K562 (cell line): Measurements from ENCODE around the gene TBCCD1. TPM values are rescaled to one million over a fixed set of nuclear protein-coding genes. Genes with fewer than 3 reads are reported as not detected.
A peak's percentile ranks its signal among the peaks of the same experiment; 100 is the strongest.

ENCODE experiments used
- BHLHE40 ChIP-seq: IDR thresholded peaks from 2 replicates; pipeline ENCODE4 v1.6.1; 2011; ENCODE audit warnings: low read length, improper control_type of control experiment
- ELF4 ChIP-seq: fragments of 450-650 bp; formaldehyde crosslinking; IDR thresholded peaks from 2 replicates; pipeline ENCODE4 v1.4.0; 2022; ENCODE audit warnings: missing genetic modification characterization
- HDGF ChIP-seq: fragments of 450-650 bp; IDR thresholded peaks from 2 replicates; pipeline ENCODE4 v1.6.1; 2016
- HNRNPH1 ChIP-seq: fragments of 200-400 bp; formaldehyde crosslinking; optimal IDR thresholded peaks from 2 replicates; pipeline ENCODE3; 2017; ENCODE audit warnings: low read depth, mild to moderate bottlenecking, low read length, moderate library complexity
- MEF2A ChIP-seq: IDR thresholded peaks from 2 replicates; pipeline ENCODE4 v1.6.1; 2011; ENCODE audit warnings: low read depth, mild to moderate bottlenecking, low read length, moderate library complexity; ENCODE audit not compliant: control insufficient read depth
- PHB ChIP-seq: fragments of 250-450 bp; sonication (Bioruptor Pico); IDR thresholded peaks from 2 replicates; pipeline ENCODE4 v1.5.0; 2021
- SMAD3 ChIP-seq: fragments of 450-650 bp; formaldehyde crosslinking; conservative IDR thresholded peaks from 2 replicates; pipeline ENCODE4 v1.4.0; 2020; ENCODE audit warnings: mild to moderate bottlenecking
- THAP12 ChIP-seq: fragments of 250-450 bp; sonication (Bioruptor Pico); IDR thresholded peaks from 2 replicates; pipeline ENCODE4 v1.9.0; 2021; ENCODE audit warnings: mild to moderate bottlenecking, inconsistent platforms
- ZFP91 ChIP-seq: sonication (generic); formaldehyde crosslinking; IDR thresholded peaks from 2 replicates; pipeline ENCODE4 v1.8.0; 2022; ENCODE audit warnings: mild to moderate bottlenecking, missing genetic modification reagents
- ZFX ChIP-seq: sonication (generic); formaldehyde crosslinking; IDR thresholded peaks from 2 replicates; pipeline ENCODE4 v1.8.0; 2022; ENCODE audit warnings: mild to moderate bottlenecking, missing genetic modification reagents, moderate library complexity
- ZNF124 ChIP-seq: sonication (generic); formaldehyde crosslinking; IDR thresholded peaks from 2 replicates; pipeline ENCODE4 v1.8.1; 2022; ENCODE audit warnings: missing genetic modification reagents
- ZNF212 ChIP-seq: fragments of 450-650 bp; formaldehyde crosslinking; IDR thresholded peaks from 2 replicates; pipeline ENCODE4 v1.4.0; 2020; ENCODE audit warnings: mild to moderate bottlenecking
- ZNF589 ChIP-seq: fragments of 200-800 bp; sonication (Bioruptor generic); IDR thresholded peaks from 2 replicates; pipeline ENCODE4 v1.6.1; 2016; ENCODE audit warnings: low read depth, missing genetic modification characterization, missing compliant biosample characterization
- polyA plus RNA-seq, 8 experiments: library from polyadenylated mRNA; depleted of rRNA in 4 of 8; stranded (reverse) in 5 of 8; unstranded in 3 of 8; fragments of >200 nt; fragmentation: Nextera tagmentation in 2 of 8; fragmentation: Illumina TruSeq in 1 of 8; extraction: Ambion mirVana in 2 of 8; extraction: Trizol in 1 of 8; gene quantifications; 2 replicates each; pipeline versions ENCODE4 v1.2.1 to v1.2.3, GENCODE V29; 2011 to 2014; ENCODE audit warnings: inconsistent platforms in 1 of 8, missing spikeins in 1 of 8
- total RNA-seq, 7 experiments: library from RNA; depleted of rRNA in 6 of 7; stranded (reverse); fragments of >200 nt in 6 of 7; fragmentation: Illumina TruSeq in 2 of 7; extraction: Trizol in 2 of 7; gene quantifications; 2 replicates each; pipeline versions ENCODE4 v1.2.1 to v1.2.3, GENCODE V29; 2011 to 2021; ENCODE audit warnings: low replicate concordance in 1 of 7
- TF ChIP-seq, protein P1 (sequence below): fragments of 450-650 bp; IDR thresholded peaks from 2 replicates; pipeline ENCODE4 v1.6.1; 2014; ENCODE audit warnings: low read depth, mild to moderate bottlenecking, moderate library complexity, borderline replicate concordance
- TF ChIP-seq, protein P2 (sequence below): sonication (generic); formaldehyde crosslinking; IDR thresholded peaks from 2 replicates; pipeline ENCODE4 v1.8.0; 2022; ENCODE audit warnings: mild to moderate bottlenecking, missing genetic modification reagents
- TF ChIP-seq, protein P3 (sequence below): fragments of 450-650 bp; formaldehyde crosslinking; IDR thresholded peaks from 2 replicates; pipeline ENCODE4 v1.4.0; 2020; ENCODE audit warnings: mild to moderate bottlenecking, moderate library complexity
- TF ChIP-seq, protein P4 (sequence below): fragments of 250-450 bp; sonication (Bioruptor Pico); IDR thresholded peaks from 2 replicates; pipeline ENCODE4 v1.5.0; 2021

TBCCD1 gene
- total and polyA plus RNA-seq, 9 of the 15 experiments (the other 6 are each of a cell fraction or from before 2014, with no cell fraction given): 17.7 to 31.1 (median 21.2) TPM

- TF ChIP-seq BHLHE40: no peak
- TF ChIP-seq ZNF124 (CRISPR knock-in tag): no peak
- TF ChIP-seq ZFX: peak; percentile 88
- TF ChIP-seq HNRNPH1: no peak
- TF ChIP-seq ZNF589 (CRISPR knock-in tag): 0 out of 2 replicates have a peak, but pooled peaks have one; percentile 27
- TF ChIP-seq, protein P1, sequence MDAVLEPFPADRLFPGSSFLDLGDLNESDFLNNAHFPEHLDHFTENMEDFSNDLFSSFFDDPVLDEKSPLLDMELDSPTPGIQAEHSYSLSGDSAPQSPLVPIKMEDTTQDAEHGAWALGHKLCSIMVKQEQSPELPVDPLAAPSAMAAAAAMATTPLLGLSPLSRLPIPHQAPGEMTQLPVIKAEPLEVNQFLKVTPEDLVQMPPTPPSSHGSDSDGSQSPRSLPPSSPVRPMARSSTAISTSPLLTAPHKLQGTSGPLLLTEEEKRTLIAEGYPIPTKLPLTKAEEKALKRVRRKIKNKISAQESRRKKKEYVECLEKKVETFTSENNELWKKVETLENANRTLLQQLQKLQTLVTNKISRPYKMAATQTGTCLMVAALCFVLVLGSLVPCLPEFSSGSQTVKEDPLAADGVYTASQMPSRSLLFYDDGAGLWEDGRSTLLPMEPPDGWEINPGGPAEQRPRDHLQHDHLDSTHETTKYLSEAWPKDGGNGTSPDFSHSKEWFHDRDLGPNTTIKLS: peak; percentile 87; the same call in 1 of the 2 replicates
- TF ChIP-seq, protein P2, sequence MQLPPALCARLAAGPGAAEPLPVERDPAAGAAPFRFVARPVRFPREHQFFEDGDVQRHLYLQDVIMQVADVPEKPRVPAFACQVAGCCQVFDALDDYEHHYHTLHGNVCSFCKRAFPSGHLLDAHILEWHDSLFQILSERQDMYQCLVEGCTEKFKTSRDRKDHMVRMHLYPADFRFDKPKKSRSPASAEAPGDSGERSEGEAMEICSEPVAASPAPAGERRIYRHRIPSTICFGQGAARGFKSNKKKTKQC (CRISPR knock-in tag): no peak
- no peak for TF ChIP-seq MEF2A
- TF ChIP-seq ZFP91 (CRISPR knock-in tag): no peak
- no peak for TF ChIP-seq ELF4 (CRISPR knock-in tag)
- TF ChIP-seq, protein P3, sequence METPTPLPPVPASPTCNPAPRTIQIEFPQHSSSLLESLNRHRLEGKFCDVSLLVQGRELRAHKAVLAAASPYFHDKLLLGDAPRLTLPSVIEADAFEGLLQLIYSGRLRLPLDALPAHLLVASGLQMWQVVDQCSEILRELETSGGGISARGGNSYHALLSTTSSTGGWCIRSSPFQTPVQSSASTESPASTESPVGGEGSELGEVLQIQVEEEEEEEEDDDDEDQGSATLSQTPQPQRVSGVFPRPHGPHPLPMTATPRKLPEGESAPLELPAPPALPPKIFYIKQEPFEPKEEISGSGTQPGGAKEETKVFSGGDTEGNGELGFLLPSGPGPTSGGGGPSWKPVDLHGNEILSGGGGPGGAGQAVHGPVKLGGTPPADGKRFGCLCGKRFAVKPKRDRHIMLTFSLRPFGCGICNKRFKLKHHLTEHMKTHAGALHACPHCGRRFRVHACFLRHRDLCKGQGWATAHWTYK (CRISPR knock-in tag): peak; percentile 83
- TF ChIP-seq, protein P4, sequence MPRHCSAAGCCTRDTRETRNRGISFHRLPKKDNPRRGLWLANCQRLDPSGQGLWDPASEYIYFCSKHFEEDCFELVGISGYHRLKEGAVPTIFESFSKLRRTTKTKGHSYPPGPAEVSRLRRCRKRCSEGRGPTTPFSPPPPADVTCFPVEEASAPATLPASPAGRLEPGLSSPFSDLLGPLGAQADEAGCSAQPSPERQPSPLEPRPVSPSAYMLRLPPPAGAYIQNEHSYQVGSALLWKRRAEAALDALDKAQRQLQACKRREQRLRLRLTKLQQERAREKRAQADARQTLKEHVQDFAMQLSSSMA (CRISPR knock-in tag): no peak; the same call in 1 of the 2 replicates
- TF ChIP-seq PHB (CRISPR knock-in tag): no peak
- TF ChIP-seq SMAD3: no peak
- TF ChIP-seq THAP12 (CRISPR knock-in tag): peak; percentile 100
- TF ChIP-seq HDGF: no peak
- TF ChIP-seq ZNF212 (CRISPR knock-in tag): no peak
Observed at GRCh38 chr3:186567072-186567921, at the start of gene TBCCD1 (continued).
